Measurements from ENCODE around the gene PARVG.

Gene PARVG

GRCh38 chr22:44159221-44159620, 21.5 kb upstream of the PARVG start:
- no peak overlapping the region for H3K4me3 ChIP-seq (ENCODE audit: low read length)
- no peaks in the 10 kb centered on the region for H4K20me1 ChIP-seq (ENCODE audit: insufficient read depth, low read length)
- H3K9ac ChIP-seq (ENCODE audit: low read length), result no peak overlapping the region
- H3K27ac ChIP-seq (ENCODE audit: low read length), result no peak overlapping the region
- no peak overlapping the region for H3K4me2 ChIP-seq (ENCODE audit: low read length)
- peaks cover 17% of the 10 kb centered on the region for H3K36me3 ChIP-seq (replicated peaks; ENCODE audit: low read depth, low read length)
- H3K9me3 ChIP-seq (ENCODE audit: insufficient read depth, low read length), result no peaks in the 10 kb centered on the region
- no peaks in the 10 kb centered on the region for H3K79me2 ChIP-seq (ENCODE audit: low read length)
- no peak overlapping the region for H2AFZ ChIP-seq (ENCODE audit: low read depth, low read length)
- no peaks in the 10 kb centered on the region for H3K4me1 ChIP-seq (ENCODE audit: low read length)
- no peak for TF ChIP-seq EZH2phosphoT487 (IDR thresholded peaks at IDR 0.05; ENCODE audit: low read depth)
- no peak for TF ChIP-seq CTCF (IDR thresholded peaks at IDR 0.05; ENCODE audit: low read depth, low read length)
- no peaks in the 10 kb centered on the region for H3K27me3 ChIP-seq (ENCODE audit: low read depth, low read length)

- Histone ChIP-seq H2AFZ (ENCODE audit: low read depth, low read length) (no peak overlapping the region), H3K36me3 (replicated peaks; ENCODE audit: low read depth, low read length) (peaks cover 17% of the 10 kb centered on the region), H3K9ac (ENCODE audit: low read length) (no peak overlapping the region), H3K27ac (ENCODE audit: low read length) (no peak overlapping the region), H3K4me1 (ENCODE audit: low read length) (no peaks in the 10 kb centered on the region), H3K79me2 (ENCODE audit: low read length) (no peaks in the 10 kb centered on the region), H3K27me3 (ENCODE audit: low read depth, low read length) (no peaks in the 10 kb centered on the region), H3K9me3 (ENCODE audit: insufficient read depth, low read length) (no peaks in the 10 kb centered on the region), H4K20me1 (ENCODE audit: insufficient read depth, low read length) (no peaks in the 10 kb centered on the region), H3K4me3 (ENCODE audit: low read length) (no peak overlapping the region), H3K4me2 (ENCODE audit: low read length) (no peak overlapping the region)
- no peak for TF ChIP-seq CTCF (IDR thresholded peaks at IDR 0.05; ENCODE audit: low read depth, low read length)
- no peak for TF ChIP-seq EZH2phosphoT487 (IDR thresholded peaks at IDR 0.05; ENCODE audit: low read depth)
Observed at GRCh38 chr22:44159811-44160210, 20.9 kb upstream of the PARVG start.

- Histone ChIP-seq H3K4me3 (ENCODE audit: low read length) (no peak overlapping the region), H3K27me3 (ENCODE audit: low read depth, low read length) (no peaks in the 10 kb centered on the region), H3K4me2 (ENCODE audit: low read length) (no peak overlapping the region), H4K20me1 (ENCODE audit: insufficient read depth, low read length) (no peaks in the 10 kb centered on the region), H3K27ac (ENCODE audit: low read length) (no peak overlapping the region), H3K79me2 (ENCODE audit: low read length) (no peaks in the 10 kb centered on the region), H2AFZ (ENCODE audit: low read depth, low read length) (no peak overlapping the region), H3K36me3 (replicated peaks; ENCODE audit: low read depth, low read length) (peaks cover 17% of the 10 kb centered on the region), H3K4me1 (ENCODE audit: low read length) (no peaks in the 10 kb centered on the region), H3K9ac (ENCODE audit: low read length) (no peak overlapping the region), H3K9me3 (ENCODE audit: insufficient read depth, low read length) (no peaks in the 10 kb centered on the region)
- TF ChIP-seq CTCF (IDR thresholded peaks at IDR 0.05; ENCODE audit: low read depth, low read length) (no peak), EZH2phosphoT487 (IDR thresholded peaks at IDR 0.05; ENCODE audit: low read depth) (no peak)
Observed at GRCh38 chr22:44160421-44160820, 20.3 kb upstream of the PARVG start.

- H3K36me3 ChIP-seq (replicated peaks; ENCODE audit: low read depth, low read length), result peaks cover 17% of the 10 kb centered on the region
- H3K79me2 ChIP-seq (ENCODE audit: low read length), result no peaks in the 10 kb centered on the region
- no peaks in the 10 kb centered on the region for H3K27me3 ChIP-seq (ENCODE audit: low read depth, low read length)
Observed at GRCh38 chr22:44161673-44162072, 19.1 kb upstream of the PARVG start.

More at GRCh38 chr22:44161673-44162072, 19.1 kb upstream of the PARVG start:
- Histone ChIP-seq H3K4me1 (ENCODE audit: low read length) (no peaks in the 10 kb centered on the region), H3K9ac (ENCODE audit: low read length) (no peak overlapping the region), H3K4me2 (ENCODE audit: low read length) (no peak overlapping the region), H3K27ac (ENCODE audit: low read length) (no peak overlapping the region), H4K20me1 (ENCODE audit: insufficient read depth, low read length) (no peaks in the 10 kb centered on the region), H3K9me3 (ENCODE audit: insufficient read depth, low read length) (no peaks in the 10 kb centered on the region), H2AFZ (ENCODE audit: low read depth, low read length) (no peak overlapping the region), H3K4me3 (ENCODE audit: low read length) (no peak overlapping the region)
- TF ChIP-seq CTCF (IDR thresholded peaks at IDR 0.05; ENCODE audit: low read depth, low read length), result no peak
- TF ChIP-seq EZH2phosphoT487 (IDR thresholded peaks at IDR 0.05; ENCODE audit: low read depth), result no peak

All from OCI-LY3 (cell line).